GM21825 (cell line): ENCODE results near the gene DDHD1.
A peak's percentile ranks its signal among the peaks of the same experiment; 100 is the strongest.
"Not testable (repeated sequence)": the region's sequence is repeated elsewhere in the genome, so short reads cannot be mapped to it uniquely, and the experiment has no call there.

Experiments used
- ATAC-seq: cut with Tn5 transposase; IDR thresholded peaks from one replicate; pipeline ENCODE4 v1.9.1; 2021; ENCODE audit warnings: mild to moderate bottlenecking, moderate library complexity; ENCODE audit not compliant: unreplicated experiment

DDHD1 gene

DNA sequence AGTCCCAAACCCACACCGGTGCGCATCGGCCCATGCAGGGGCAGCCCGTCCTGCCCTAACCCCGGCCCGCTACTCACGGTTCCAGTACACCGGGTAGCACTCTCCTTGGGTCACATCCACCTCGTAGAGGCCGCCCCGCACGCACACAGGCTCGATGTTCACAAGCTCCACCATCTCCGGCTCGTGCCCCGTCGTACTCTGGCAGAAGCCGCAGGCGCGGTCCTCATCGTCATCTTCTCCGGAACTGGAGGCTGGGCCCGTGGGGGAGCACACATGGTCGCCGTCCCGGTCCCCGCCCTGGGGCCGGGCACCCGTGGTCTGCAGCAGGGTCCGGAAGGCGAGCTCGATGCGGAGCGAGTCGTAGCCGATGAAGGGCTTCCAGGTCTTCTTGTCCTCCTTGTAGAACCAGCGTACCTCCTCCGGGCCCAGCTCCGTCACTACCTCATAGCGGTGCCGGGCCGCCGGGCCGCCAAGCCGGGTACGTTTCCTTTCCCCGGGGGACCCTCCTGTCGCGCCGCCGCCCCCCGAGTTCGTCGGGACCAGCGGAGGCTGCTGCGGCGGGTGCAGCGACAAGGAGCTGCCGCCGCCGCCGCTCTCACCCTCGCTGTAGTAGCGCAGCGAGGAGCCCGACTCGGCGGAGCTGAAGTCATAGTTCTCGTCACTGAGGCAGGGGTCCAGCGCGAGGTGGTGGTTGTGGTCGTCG lies 788 bp downstream of the DDHD1 start:
- peak; percentile 13 for ATAC-seq

GRCh38 chr14:53151523-53152183 lies 1.5 kb downstream of the DDHD1 start:
- no peak for ATAC-seq

GRCh38 chr14:53149668-53150316 lies 3.3 kb downstream of the DDHD1 start:
- no peak for ATAC-seq

- no peak for ATAC-seq
Observed at GRCh38 chr14:53148671-53149070, 4.5 kb downstream of the DDHD1 start.

GRCh38 chr14:53147893-53148292 lies 5.2 kb downstream of the DDHD1 start:
- no peak for ATAC-seq

GRCh38 chr14:53147208-53147607 lies 5.9 kb downstream of the DDHD1 start:
- no peak for ATAC-seq

DNA sequence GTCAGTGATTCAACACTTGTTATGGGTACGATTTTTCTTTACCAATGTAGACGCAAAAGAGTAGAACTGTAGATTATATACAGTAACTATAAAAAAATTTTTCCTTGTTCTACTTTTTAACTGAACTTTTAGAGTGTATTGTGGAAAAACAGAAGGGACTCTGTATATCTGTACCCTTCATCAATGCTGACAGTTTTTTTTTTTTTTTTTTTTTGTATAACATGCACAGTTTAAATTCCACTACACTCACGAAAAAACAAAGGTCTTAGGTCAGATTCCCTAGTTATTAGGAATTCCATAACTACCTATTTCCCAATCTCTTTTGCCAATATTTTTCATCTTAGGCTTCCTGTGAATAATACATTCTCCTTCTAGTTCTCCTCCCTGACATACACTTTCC lies 6.4 kb downstream of the DDHD1 start:
- ATAC-seq, result no peak

DNA sequence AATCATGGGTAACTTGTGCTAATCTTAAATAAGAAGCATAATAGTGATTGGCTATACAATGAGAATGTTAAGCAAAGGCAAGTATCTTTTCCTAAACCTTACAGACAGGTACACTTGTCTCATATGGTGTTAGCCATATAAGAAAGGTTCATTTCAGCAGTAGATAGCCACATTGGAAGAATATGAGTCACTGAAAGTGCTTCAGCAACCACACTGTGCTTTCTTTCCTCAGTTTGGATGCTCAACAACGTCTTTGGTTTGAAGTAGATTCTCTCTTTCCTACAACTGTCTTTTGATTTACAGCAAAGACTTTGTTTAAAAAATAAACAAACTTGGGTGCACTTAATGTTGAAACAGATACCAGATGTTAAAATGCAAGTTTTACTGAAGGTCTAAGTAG lies 8.9 kb downstream of the DDHD1 start:
- peak; percentile 67 for ATAC-seq

GRCh38 chr14:53140585-53140984 lies 12.5 kb downstream of the DDHD1 start:
- ATAC-seq, result no peak

GRCh38 chr14:53137568-53138203 lies 15.4 kb downstream of the DDHD1 start:
- no peak for ATAC-seq

GRCh38 chr14:53130491-53130890 lies 22.6 kb downstream of the DDHD1 start:
- ATAC-seq, result not testable (repeated sequence)

DNA sequence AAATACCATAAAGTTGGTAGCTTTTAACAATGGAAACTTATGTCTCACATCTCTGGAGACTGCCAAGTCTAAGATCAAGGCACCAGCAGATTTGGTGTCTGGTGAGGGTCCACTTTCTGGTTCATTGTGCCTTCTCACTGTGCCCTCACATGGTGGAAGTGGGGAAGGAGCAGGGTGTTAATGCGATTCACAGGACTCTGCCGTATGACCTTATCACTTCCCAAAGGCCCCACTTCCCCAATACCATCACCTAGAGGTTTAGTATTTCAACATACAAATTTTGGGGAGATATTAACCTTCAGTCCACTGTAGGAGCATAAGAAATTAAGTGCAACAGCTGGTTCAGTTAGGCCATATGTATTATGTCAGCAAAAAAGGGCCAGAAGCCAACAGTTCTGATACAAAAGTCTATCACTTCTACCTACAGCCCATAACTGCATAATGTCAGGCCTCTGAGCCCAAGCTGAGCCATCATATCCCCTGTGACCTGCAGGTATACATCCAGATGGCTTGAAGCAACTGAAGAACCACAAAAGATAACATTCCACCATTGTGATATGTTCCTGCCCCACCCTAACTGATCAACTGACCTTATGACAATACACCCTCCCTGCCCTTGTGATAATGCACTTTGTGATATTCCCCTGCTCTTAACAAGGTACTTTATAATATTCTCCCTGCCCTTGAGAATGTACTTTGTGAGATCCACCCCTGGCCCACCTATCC lies 24.7 kb downstream of the DDHD1 start:
- ATAC-seq, result no peak

DNA sequence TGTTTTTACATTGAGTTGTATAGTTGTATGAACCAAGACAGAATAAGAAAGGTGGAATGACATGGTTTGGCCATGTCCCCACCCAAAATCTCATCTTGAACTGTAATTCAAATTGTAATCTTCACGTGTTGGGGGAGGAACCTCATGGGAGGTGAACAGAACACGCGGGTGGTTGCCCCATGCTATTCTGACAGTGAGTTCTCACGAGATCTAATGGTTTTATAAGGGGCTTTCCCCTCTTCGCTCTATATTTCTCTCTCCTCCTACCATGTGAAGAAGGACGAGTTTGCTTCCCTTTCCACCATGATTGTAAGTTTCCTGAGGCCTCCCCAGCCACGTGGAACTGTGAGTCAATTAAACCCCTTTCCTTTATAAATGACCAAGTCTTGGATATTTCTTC lies 25.3 kb downstream of the DDHD1 start:
- no peak for ATAC-seq

- no peak for ATAC-seq
Observed at GRCh38 chr14:53127151-53127550, 26.0 kb downstream of the DDHD1 start.

DNA sequence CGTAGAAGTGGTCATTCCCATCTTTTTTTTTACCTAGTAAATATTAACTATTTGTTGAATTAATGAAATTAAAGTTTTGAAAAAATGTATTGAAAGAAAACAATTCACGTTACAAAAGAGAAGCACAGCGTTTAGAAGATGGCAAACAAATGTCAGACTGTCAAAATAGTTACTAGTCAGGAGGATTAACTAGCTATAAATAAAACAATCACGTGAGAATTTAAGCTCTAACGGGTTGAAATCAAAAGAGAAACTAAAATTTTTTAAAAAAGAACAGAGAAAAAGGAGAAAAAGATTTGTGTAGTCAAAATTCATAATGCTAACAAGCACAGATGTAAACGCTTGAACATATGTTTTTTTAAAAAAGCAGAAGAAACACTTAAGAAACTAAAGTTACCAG lies 26.4 kb downstream of the DDHD1 start:
- ATAC-seq, result no peak

DNA sequence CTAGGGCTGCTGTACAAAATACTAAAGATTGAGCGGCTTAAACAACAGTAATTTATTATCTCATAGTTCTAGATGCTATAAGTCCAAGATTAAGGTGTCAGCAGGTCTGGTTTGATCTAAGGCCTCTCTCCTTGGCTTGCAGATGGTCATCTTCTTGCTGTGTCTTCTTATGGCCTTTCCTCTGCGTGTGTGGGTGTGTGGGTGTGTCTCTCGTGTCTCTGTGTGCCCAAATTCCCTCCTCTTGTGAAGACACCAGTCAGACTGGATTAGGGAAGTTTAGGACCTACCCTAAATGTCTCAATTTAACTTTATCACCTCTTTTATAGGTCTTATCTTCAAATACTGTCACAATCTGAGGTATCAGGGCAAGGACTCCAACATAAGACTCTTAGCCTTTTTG lies 28.3 kb downstream of the DDHD1 start:
- no peak for ATAC-seq

DNA sequence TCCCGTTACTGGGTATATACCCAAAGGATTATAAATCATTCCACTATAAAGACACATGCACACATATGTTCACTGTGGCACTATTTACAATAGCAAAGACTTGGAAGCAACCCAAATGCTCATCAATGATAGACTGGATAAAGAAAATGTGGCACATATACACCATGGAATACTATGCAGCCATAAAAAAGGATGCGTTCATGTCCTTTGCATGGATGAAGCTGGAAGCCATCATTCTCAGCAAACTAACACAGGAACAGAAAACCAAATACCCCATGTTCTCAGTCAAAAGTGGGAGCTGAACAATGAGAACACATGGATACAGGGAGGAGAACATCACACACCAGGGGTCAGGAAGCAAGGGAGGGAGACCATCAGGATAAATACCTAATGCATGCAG lies 31.7 kb downstream of the DDHD1 start:
- not testable (repeated sequence) for ATAC-seq

DNA sequence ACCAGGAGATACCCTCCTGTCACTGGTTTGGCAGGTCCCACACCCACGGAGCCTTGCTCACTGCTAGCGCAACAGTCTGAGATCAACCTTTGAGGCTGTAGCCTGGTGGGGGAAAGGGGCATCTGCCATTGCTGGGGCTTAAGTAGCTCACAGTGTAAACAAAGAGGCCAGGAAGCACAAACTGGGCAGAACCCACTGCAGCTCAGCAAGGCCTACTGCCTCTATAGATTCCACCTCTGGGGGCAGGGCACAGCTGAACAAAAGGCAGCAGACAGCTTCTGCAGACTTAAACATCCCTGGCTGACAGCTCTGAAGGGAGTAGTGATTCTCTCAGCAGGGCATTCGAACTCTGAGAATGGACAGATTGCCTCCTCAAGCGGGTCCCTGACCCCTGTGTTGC lies 35.6 kb downstream of the DDHD1 start:
- ATAC-seq, result not testable (repeated sequence)

GRCh38 chr14:53113989-53114388 lies 39.1 kb downstream of the DDHD1 start:
- no peak for ATAC-seq

GRCh38 chr14:53110096-53110495 lies 43.0 kb downstream of the DDHD1 start:
- ATAC-seq, result no peak
